Fibroblast of villous mesenchyme (primary cell): Measurements from ENCODE around the gene NAA25. TPM values are rescaled to one million over a fixed set of nuclear protein-coding genes. Genes with fewer than 3 reads are reported as not detected.

Source experiments
- small RNA-seq: library from RNA; depleted of rRNA; stranded (forward); fragments of <200 nt; gene quantifications from one replicate; pipeline ENCODE3, GENCODE V24; 2012
- total RNA-seq: library from RNA; depleted of rRNA; stranded (reverse); fragments of >200 nt; gene quantifications from 2 replicates; pipeline ENCODE4 v1.2.3, GENCODE V29; 2012

NAA25 gene
- total RNA-seq, 1 donor: 30.7 TPM

Small RNA genes within 50 kb of the gene (small RNA-seq; reads per million reads assigned to genes)
- gene AC004024.1 (not detected), gene MIR3657 (not detected), gene RF00019 (not detected)

Other genes with a start within 250 kb of the NAA25 start
- gene TMEM116, start 95.6 kb downstream of the NAA25 start, total RNA-seq: 5.5 and 7.3 TPM in 2 replicates
- gene ERP29, start 95.4 kb downstream of the NAA25 start, total RNA-seq: 50.3 and 55.3 TPM in 2 replicates
- gene TRAFD1, start 16.8 kb upstream of the NAA25 start, total RNA-seq: 30.0 and 47.5 TPM in 2 replicates